LHCN-M2 (cell line): ENCODE measurements around the gene ACSS1. TPM values are rescaled to one million over a fixed set of nuclear protein-coding genes. Genes with fewer than 3 reads are reported as not detected.

Experiments used
- DNase-seq: peaks from one replicate; pipeline ENCODE4 v3.0.0-alpha.2; 2012; ENCODE audit warnings: low read depth
- total RNA-seq: library from RNA; depleted of rRNA; stranded (reverse); fragments of >200 nt; gene quantifications from 2 replicates; pipeline ENCODE4 v1.2.3, GENCODE V29; 2014; rRNA removed

Gene ACSS1
- total RNA-seq, 1 experiment from 2014 or later = 0.75 TPM

DNA sequence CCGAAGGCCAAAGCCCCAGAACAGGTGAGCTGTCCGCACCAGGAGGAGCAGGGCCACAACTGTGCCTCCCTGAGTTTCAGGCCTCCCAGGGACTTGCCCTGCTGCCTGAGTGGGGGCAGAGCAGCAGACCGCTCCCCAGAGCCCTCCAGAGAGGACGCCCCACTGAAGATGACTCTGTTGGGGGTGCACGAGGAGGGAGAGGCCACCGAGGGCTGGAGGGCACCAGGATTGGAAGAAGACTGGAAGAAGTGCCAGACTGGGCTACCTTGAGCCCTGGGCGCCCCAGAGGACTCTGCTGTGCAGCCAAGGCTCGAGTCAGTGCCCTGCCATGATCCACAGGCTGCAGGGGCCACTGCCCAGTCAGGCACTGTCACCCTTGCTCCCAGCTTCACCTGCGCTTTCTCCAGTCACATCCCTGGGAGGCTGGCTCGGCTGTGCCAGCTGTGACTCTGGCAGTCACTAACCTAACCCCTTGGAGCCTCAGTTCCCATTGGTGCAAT lies 97.6 kb downstream of the ACSS1 start:
- no peak for DNase-seq

DNA sequence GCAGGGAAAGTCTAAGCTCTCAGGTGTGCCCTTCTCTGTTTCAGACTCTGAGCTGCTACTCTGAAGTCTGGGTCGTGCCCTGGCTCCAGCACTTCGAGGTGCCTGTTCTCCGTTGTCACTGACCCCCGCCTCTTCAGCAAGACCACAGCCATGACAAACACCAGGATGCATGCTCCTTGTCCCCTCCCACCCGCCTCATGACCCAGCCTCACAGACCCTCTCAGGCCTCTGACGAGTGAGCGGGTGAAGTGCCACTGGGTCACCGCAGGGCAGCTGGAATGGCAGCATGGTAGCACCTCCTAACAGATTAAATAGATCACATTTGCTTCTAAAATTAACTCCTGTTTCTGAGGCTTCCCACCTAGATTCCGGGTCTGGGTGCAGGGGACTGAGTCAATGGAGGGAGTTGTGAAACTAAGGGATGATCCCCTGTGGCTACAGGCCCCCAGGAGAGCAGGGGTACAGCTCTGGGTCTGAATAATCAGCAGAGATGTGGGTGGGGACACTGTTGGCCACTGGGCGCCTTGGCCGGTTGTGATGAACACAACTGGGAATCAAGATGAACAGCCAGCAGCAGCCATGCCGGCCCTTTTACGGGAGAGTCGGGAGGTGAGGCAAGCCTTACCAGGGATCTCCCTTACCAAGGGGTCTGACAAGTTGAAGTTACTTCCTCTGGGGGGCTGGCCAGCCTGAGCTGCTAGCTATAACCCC lies 98.2 kb downstream of the ACSS1 start:
- DNase-seq = no peak

DNA sequence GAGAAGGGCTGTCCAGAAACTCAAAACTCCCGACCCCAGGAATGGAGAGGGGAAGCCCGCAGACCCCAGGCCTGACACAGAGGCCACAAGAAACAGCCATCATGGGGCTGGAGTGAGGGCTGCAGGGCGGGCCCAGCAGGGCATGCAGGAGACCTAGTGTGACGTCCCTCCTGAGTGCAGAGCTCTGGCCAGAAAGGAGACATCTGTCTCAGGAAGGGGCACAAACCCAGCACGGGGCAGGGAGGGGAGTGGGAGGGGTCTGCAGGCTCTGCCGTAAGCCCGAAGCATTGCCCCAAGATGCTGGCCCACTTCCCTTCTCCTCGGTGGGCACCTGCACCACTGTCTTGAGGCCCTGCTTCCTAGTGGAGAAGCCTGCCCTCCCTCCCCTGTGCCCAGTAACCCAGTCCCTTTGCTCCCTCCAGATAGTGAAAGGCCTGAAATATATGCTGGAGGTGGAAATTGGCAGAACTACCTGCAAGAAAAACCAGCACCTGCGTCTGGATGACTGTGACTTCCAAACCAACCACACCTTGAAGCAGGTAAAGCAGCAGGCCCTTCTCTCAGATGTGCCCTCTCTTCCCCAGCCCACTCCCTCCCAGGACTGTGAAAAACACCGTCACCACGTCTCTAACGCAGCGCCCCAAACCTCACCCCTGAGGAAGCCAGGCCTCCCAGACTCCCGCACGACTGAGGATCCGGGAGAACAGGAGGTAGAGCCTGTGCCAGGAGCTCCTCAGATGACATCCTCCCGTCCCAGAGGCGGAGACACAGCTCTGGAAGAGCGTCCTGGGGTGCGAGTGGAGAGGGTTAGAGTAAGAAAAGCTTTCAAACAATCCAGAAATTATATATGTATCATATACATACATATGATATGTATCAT lies 99.2 kb downstream of the ACSS1 start:
- no peak for DNase-seq

DNA sequence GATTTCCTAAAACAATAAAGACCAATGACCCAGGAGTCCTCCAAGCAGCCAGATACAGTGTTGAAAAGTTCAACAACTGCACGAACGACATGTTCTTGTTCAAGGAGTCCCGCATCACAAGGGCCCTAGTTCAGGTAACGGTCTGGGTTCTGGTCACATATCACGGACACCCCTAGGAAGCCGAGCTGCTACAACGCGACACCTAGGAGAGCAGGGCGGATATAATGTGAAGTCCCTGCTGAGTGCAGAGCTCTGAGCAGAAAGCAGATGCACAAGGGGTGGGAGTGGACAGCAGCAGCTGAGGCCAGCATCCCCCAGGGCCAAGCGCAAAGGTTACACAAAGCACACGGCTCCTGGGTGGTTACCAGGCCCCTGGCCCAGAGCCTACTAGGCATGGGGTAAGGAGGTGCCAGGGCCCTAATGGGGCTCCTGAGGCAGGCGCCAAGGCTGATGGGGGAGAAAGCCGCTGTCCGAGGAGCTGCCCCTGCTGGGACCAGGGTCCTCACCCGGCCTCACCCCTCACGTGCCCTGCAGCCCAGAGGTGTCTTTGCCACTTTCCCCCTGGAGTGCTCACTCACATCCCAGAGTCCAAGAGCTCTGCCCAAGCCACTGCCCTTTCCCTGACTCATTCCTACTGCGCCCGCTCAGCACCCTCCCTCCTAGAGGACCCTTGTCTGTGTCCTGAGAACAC lies 100.5 kb downstream of the ACSS1 start:
- DNase-seq = no peak

Other genes starting within 250 kb of the ACSS1 start
- not detected in 2 replicates for gene CST7, start 108.9 kb downstream of the ACSS1 start, total RNA-seq
- 126 and 127 TPM in 2 replicates for gene APMAP, start 65.4 kb downstream of the ACSS1 start, total RNA-seq
- 0.51 TPM in 1 of 2 replicates, not detected in the other for gene VSX1, start 24.0 kb upstream of the ACSS1 start, total RNA-seq
- gene ENTPD6, start 137.6 kb upstream of the ACSS1 start, total RNA-seq = 53.7 and 57.9 TPM in 2 replicates
- gene PYGB, start 189.9 kb upstream of the ACSS1 start, total RNA-seq = 149 and 161 TPM in 2 replicates